Smooth muscle cell (in vitro differentiated cells): ENCODE measurements around the gene LMAN1L. TPM values are rescaled to one million over a fixed set of nuclear protein-coding genes. Genes with fewer than 3 reads are reported as not detected.

Experiments
- DNase-seq: peaks from one replicate; lab custom pipeline; 2025; ENCODE audit not compliant: unreplicated experiment; lab: John Stamatoyannopoulos, UW
- H2AFZ ChIP-seq: fragments of 200-600 bp; sonication (generic); 2 replicates; pipeline ENCODE4 v1.6.0; 2016; ENCODE audit warnings: antibody characterized with exemption, low read depth, mild to moderate bottlenecking
- H3F3A ChIP-seq: fragments of 200-600 bp; sonication (generic); 2 replicates; pipeline ENCODE4 v1.6.0; 2017; ENCODE audit warnings: antibody characterized with exemption, low read depth
- H3K27ac ChIP-seq: fragments of 200-600 bp; sonication (generic); 2 replicates; pipeline ENCODE4 v1.5.1; 2016; ENCODE audit warnings: low read depth, mild to moderate bottlenecking
- H3K27me3 ChIP-seq: fragments of 200-600 bp; sonication (generic); 2 replicates; pipeline ENCODE4 v1.6.1; 2016; ENCODE audit warnings: low read depth, mild to moderate bottlenecking
- H3K36me3 ChIP-seq: fragments of 200-600 bp; sonication (generic); 2 replicates; pipeline ENCODE4 v1.5.1; 2016; ENCODE audit warnings: low read depth
- H3K4me1 ChIP-seq: fragments of 200-600 bp; sonication (generic); 2 replicates; pipeline ENCODE4 v1.5.1; 2016; ENCODE audit warnings: low read depth
- H3K4me2 ChIP-seq: fragments of 200-600 bp; sonication (generic); 2 replicates; pipeline ENCODE4 v1.6.0; 2016; ENCODE audit warnings: mild to moderate bottlenecking
- H3K4me3 ChIP-seq: fragments of 200-600 bp; sonication (generic); 2 replicates; pipeline ENCODE4 v1.5.1; 2016; ENCODE audit warnings: mild to moderate bottlenecking
- H3K79me2 ChIP-seq: fragments of 200-600 bp; sonication (generic); 2 replicates; pipeline ENCODE4 v1.6.0; 2016; ENCODE audit warnings: low read depth, mild to moderate bottlenecking
- H3K9ac ChIP-seq: fragments of 200-600 bp; sonication (generic); 2 replicates; pipeline ENCODE4 v1.6.0; 2016; ENCODE audit warnings: low read depth
- H3K9me3 ChIP-seq: fragments of 200-600 bp; sonication (generic); replicated peaks from 2 replicates; pipeline ENCODE4 v1.5.1; 2016; ENCODE audit warnings: low read depth
- H4K20me1 ChIP-seq: fragments of 200-600 bp; sonication (generic); 2 replicates; pipeline ENCODE4 v1.6.0; 2016; ENCODE audit warnings: low read depth
- CTCF ChIP-seq: fragments of 200-600 bp; sonication (generic); IDR thresholded peaks from 2 replicates; pipeline ENCODE4 v1.5.1; 2017; ENCODE audit warnings: borderline replicate concordance, mild to moderate bottlenecking, antibody characterized with exemption; ENCODE audit not compliant: insufficient read depth, poor library complexity, severe bottlenecking
- WGBS: methylation state at CpG from one replicate; pipeline ENCODE4 v1.1.7; 2016; ENCODE audit warnings: low lambda C conversion rate; 5-methylcytosine and 5-hydroxymethylcytosine counted together
- polyA plus RNA-seq: library from polyadenylated mRNA; unstranded; fragments of >200 nt; fragmentation: Nextera tagmentation; extraction: Ambion mirVana; gene quantifications from 2 replicates; pipeline ENCODE4 v1.2.1, GENCODE V29; 2016
- total RNA-seq: library from RNA; depleted of rRNA; stranded (reverse); fragments of >200 nt; gene quantifications from 2 replicates; pipeline ENCODE4 v1.2.3, GENCODE V29; 2014

LMAN1L gene
- total and polyA plus RNA-seq, 2 experiments from 2014 or later: not detected

- no peak for DNase-seq
- Histone ChIP-seq H3K4me1 (peaks cover 9% of the 10 kb centered on the region), H3K27ac (no peak overlapping the region), H3K4me3 (no peak overlapping the region), H3K9me3 (no peaks in the 10 kb centered on the region), H3K79me2 (peaks cover 73% of the 10 kb centered on the region), H3K9ac (no peak overlapping the region), H3K27me3 (no peaks in the 10 kb centered on the region), H3K36me3 (no peaks in the 10 kb centered on the region), H3K4me2 (no peak overlapping the region), H2AFZ (no peak overlapping the region), H3F3A (peaks cover 12% of the 10 kb centered on the region), H4K20me1 (peaks cover 98% of the 10 kb centered on the region)
- TF ChIP-seq CTCF: no peak
- WGBS: 95% methylated on average over 12 of the region's 12 CpGs
These were observed 20.2 kb upstream of the LMAN1L start for GRCh38 chr15:74792227-74793016.

- H3K4me1 ChIP-seq: peaks cover 8% of the 10 kb centered on the region
- 76% methylated on average over 12 of the region's 12 CpGs for WGBS
- H3K27ac ChIP-seq: no peak overlapping the region
- TF ChIP-seq CTCF: no peak
- no peak for DNase-seq
- H3K27me3 ChIP-seq: no peaks in the 10 kb centered on the region
- H3K4me3 ChIP-seq: no peak overlapping the region
- H3K9me3 ChIP-seq: no peaks in the 10 kb centered on the region
- peaks cover 66% of the 10 kb centered on the region for H3K79me2 ChIP-seq
- no peaks in the 10 kb centered on the region for H3K36me3 ChIP-seq
- H2AFZ ChIP-seq: no peak overlapping the region
- H3K9ac ChIP-seq: no peak overlapping the region
- H3K4me2 ChIP-seq: no peak overlapping the region
- peaks cover 98% of the 10 kb centered on the region for H4K20me1 ChIP-seq
- peaks cover 12% of the 10 kb centered on the region for H3F3A ChIP-seq
These were observed 19.3 kb upstream of the LMAN1L start for GRCh38 chr15:74793135-74794028.

- Histone ChIP-seq H3K27me3 (no peaks in the 10 kb centered on the region), H3F3A (peaks cover 12% of the 10 kb centered on the region), H3K36me3 (no peaks in the 10 kb centered on the region), H4K20me1 (peaks cover 92% of the 10 kb centered on the region), H3K79me2 (peaks cover 57% of the 10 kb centered on the region), H3K9me3 (no peaks in the 10 kb centered on the region), H3K27ac (no peak overlapping the region), H3K9ac (no peak overlapping the region), H3K4me3 (no peak overlapping the region), H2AFZ (no peak overlapping the region), H3K4me2 (no peak overlapping the region), H3K4me1 (no peaks in the 10 kb centered on the region)
- DNase-seq: no peak
- TF ChIP-seq CTCF: no peak
- 80% methylated on average over 6 of the region's 9 CpGs for WGBS
These were observed 18.2 kb upstream of the LMAN1L start for GRCh38 chr15:74794248-74794969.
